Right ventricle myocardium inferior (tissue), 1 donor: ENCODE results near the gene SEPTIN12. TPM values are rescaled to one million over a fixed set of nuclear protein-coding genes. Genes with fewer than 3 reads are reported as not detected.

ENCODE experiments used
- ATAC-seq: fragments of 200-7000 bp; cut with Tn5 transposase; one replicate; pipeline ENCODE4 v1.9.1; 2020; ENCODE audit warnings: mild to moderate bottlenecking, moderate library complexity
- DNase-seq: peaks from one replicate; pipeline ENCODE4 v3.0.0; 2021; ENCODE audit errors: missing footprints
- intact Hi-C: fragments of 100-400 bp; cut with DNase I; formaldehyde crosslinking; loops from one replicate; pipeline ENCODE4 v1.11.0; 2022
- total RNA-seq: library from RNA; stranded (reverse); fragmentation: NEBNext Ultra II Directional; extraction: Animal tissue kit (Norgen Biotek cat#: 25700); gene quantifications from one replicate; pipeline ENCODE4 v1.2.1, GENCODE V29; 2021
- donor health status: DM: no; HTN: yes; CAD: no; lungs with severe emphysema.

Gene SEPTIN12
- total RNA-seq, 1 donor from 2014 or later: not detected

DNA sequence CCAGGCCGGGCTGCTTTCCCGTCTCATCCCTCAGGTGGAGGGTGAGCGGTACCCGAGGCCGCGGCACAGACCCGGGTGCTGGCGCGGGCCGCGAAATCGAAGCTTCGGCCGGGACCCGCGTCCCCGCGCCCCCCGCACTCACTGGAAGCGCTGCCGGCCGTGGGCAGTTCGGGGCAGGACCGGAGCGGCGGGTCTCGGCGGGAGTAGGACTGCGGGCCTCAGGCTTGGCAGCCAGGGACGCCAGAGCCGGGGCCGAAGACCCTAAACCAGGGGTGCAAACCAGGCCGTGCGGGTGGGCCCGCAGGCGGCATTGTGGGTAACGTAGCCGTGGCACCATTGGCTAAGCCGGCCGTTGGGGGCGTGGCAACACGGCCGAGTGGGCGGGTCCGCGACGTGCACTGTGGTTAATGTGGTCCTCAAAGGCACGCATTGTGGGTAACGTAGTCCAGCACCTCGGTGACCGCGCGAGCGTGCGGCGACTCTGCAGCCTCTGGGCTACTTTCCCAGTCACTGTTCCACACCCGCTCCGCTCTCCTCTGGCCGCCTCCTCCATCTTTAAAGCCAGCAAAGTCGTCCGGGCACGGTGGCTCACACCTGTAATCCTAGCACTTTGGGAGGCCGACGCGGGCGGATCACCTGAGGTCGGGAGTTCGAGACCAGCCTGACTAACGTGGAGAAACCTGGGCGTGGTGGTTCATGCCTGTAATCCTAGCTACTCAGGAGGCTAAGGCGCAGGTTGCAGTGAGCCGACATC, 21.1 kb downstream of the SEPTIN12 start, which contains the start of gene ZNF500:
ZNF500 (minus strand) TSS at position 288 of the 754 bp plus-strand sequence. CDS start 1,184 bp downstream, outside the sequence.
- peak; percentile 99 for DNase-seq
- intact Hi-C loops: no loop called here
- peak; percentile 95 for ATAC-seq

- intact Hi-C loops: no loop called here
- DNase-seq (peak; percentile 37), ATAC-seq (no peak)
Observed at GRCh38 chr16:4765511-4766474, 22.4 kb downstream of the SEPTIN12 start.

- DNase-seq: peak; percentile 34
- no peak for ATAC-seq
- intact Hi-C loops: no loop called here
Observed at GRCh38 chr16:4763791-4764190, 24.4 kb downstream of the SEPTIN12 start.

- ATAC-seq (no peak), DNase-seq (no peak)
- intact Hi-C loops: no loop called here
Observed at GRCh38 chr16:4762205-4762604, 25.9 kb downstream of the SEPTIN12 start.

- no peak for DNase-seq
- intact Hi-C loops: no loop called here
- no peak for ATAC-seq
Observed at GRCh38 chr16:4760221-4760910, 27.8 kb downstream of the SEPTIN12 start.

DNA sequence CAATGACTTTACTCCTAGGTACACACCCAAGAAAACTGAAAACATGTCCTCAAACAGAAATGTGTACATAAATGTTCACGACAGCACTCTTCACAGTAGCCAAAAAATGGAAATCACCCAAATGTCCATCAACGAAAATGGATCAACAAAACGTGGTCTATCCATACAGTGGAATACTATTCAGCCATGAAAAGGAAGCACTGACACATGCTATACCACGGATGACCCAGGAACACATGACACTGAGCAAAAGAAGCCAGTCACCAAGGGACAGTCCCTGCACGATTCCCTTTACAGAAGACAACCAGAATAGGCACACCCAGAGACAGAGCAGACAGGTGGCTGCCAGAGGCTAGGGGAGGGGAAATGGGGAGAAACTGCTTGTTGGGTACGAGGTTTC, 32.5 kb downstream of the SEPTIN12 start:
- DNase-seq: no peak
- no peak for ATAC-seq
- intact Hi-C loops: no loop called here

DNA sequence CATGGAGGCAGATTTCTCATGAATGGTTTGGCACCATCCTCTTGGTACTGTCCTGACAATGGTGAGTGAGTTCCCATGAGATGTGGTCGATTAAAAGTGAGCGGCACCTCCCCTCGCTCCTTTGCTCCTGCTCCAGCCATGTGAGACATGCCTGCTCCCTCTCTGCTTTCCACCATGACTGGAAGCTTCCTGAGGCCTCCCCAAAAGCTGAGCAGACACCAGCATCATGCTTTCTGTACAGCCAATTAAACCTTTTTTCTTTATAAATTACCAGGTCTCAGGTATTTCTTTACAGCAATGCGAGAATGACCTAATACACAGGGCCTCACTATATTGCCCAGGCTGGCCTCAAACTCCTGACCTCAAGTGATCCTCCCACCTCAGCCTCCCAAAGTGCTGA, 33.3 kb downstream of the SEPTIN12 start:
- ATAC-seq: no peak
- no peak for DNase-seq
- intact Hi-C loops: no loop called here

DNA sequence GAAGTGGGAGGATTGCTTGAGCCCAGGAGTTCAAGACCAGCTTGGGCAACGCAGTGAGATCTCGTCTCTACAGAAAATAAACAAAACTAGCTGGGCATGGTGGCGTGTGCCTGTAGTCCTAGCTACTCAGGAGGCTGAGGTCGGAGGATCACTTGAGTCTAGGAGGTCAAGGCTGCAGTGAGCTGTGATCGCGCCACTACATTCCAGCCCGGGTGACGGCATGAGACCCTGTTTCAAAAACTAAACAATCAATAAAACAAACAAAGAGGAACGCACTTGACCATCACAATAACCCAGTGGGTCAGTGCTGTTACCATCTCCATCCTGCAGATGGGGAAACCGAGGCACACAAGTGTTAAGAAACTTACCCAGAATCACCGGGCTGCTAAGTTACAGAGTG, 34.9 kb downstream of the SEPTIN12 start:
- intact Hi-C loops: no loop called here
- ATAC-seq (no peak), DNase-seq (no peak)

- ATAC-seq (no peak), DNase-seq (no peak)
- intact Hi-C loops: no loop called here
Observed at GRCh38 chr16:4752351-4753100, 35.6 kb downstream of the SEPTIN12 start.

- DNase-seq: no peak
- ATAC-seq: no peak
- intact Hi-C loops: no loop called here
Observed at GRCh38 chr16:4750896-4751295, 37.2 kb downstream of the SEPTIN12 start.

DNA sequence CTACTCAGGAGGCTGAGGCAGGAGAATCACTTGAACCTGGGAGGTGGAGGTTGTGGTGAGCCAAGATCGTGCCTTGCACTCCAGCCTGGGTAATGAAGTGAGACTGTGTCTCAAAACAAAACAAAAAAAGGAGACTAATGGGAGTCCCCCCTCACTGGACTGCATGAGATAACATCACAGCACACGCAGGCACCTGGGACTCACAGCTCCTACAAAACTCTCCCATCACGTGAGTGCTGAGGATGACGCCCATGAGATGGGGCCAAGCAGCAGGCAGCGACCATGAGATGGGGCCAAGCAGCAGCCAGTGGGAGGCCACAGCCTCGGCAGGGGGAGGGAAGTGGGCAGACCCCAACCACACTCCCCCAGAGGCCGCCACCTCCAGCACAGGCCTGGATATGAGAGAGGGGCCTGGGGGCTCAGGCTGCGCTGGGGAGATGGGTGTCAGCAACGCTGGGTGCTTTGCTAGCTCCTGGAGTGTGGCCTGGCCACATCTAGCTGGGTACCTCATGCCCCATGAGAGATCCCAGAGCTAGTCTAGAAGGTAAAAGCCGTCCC, 38.4 kb downstream of the SEPTIN12 start:
- ATAC-seq (no peak), DNase-seq (no peak)
- intact Hi-C loops: no loop called here

GRCh38 chr16:4748682-4749411, 39.3 kb downstream of the SEPTIN12 start:
- no peak for DNase-seq
- no peak for ATAC-seq
- intact Hi-C loops: no loop called here

- intact Hi-C loops: no loop called here
- DNase-seq (no peak), ATAC-seq (no peak)
Observed at GRCh38 chr16:4747906-4748681, 40.1 kb downstream of the SEPTIN12 start.

DNA sequence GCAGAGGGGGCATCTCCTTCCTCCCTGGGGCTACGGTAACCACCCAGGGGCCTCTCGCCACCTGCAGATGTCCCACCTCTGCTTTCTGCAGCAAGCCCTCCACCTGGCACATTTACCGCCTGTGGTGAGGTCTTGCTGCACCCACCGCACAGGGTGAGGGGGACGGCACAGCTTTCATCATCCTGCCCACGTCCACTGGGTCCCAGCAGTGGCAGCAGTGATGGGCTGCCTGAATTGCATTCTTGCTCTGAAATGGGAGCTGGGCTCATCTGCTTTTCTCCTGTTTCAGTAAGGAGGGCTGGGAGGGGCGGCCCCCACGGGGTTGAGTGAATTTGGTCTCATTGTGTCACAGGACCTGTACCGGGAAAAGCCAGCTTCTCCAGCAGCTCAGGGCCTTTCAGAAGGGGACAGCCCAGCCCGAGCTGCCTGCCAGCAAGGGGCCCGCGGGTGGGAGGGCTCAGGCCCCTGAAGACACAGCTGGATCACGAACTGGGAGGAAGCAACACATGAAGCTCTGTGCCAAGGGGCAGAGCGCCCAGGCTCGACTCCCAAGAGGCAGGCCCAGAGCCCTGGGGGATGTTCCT, 41.1 kb downstream of the SEPTIN12 start:
- DNase-seq: no peak
- ATAC-seq: peak; percentile 18
- intact Hi-C loops: no loop called here

GRCh38 chr16:4746215-4746614, 41.9 kb downstream of the SEPTIN12 start:
- DNase-seq (no peak), ATAC-seq (no peak)
- intact Hi-C loops: no loop called here

GRCh38 chr16:4745274-4745569, 42.9 kb downstream of the SEPTIN12 start:
- intact Hi-C loops: no loop called here
- no peak for DNase-seq
- no peak for ATAC-seq
